IMR-90 (cell line): ENCODE data around the gene STK36.

Source experiments
- CEBPB ChIP-seq: IDR thresholded peaks from 2 replicates; pipeline ENCODE4 v1.6.1; 2012; ENCODE audit warnings: low read depth, low read length, improper control_type of control experiment
- CHD1 ChIP-seq: IDR thresholded peaks from 2 replicates; pipeline ENCODE4 v1.6.1; 2012; ENCODE audit warnings: low read depth, low read length, improper control_type of control experiment
- FOS ChIP-seq: fragments of 150-350 bp; IDR thresholded peaks from 2 replicates; pipeline ENCODE4 v1.6.1; 2016; ENCODE audit warnings: low read depth, low read length
- MAFK ChIP-seq: IDR thresholded peaks from 2 replicates; pipeline ENCODE4 v1.6.1; 2012; ENCODE audit warnings: low read depth, low read length, improper control_type of control experiment
- MXI1 ChIP-seq: IDR thresholded peaks from 2 replicates; pipeline ENCODE4 v1.6.1; 2012; ENCODE audit warnings: low read depth, mild to moderate bottlenecking, low read length, moderate library complexity, borderline replicate concordance
- POLR2A ChIP-seq: IDR thresholded peaks from 2 replicates; pipeline ENCODE4 v1.6.1; 2012; ENCODE audit warnings: mild to moderate bottlenecking, low read depth, low read length
- RAD21 ChIP-seq: IDR thresholded peaks from 2 replicates; pipeline ENCODE4 v1.6.1; 2012; ENCODE audit warnings: low read length, improper control_type of control experiment
- RCOR1 ChIP-seq: IDR thresholded peaks from 2 replicates; pipeline ENCODE4 v1.6.1; 2012; ENCODE audit warnings: mild to moderate bottlenecking, low read length, improper control_type of control experiment; ENCODE audit not compliant: insufficient replicate concordance
- RFX5 ChIP-seq: IDR thresholded peaks from 2 replicates; pipeline ENCODE4 v1.8.0; 2012; ENCODE audit warnings: low read depth, mild to moderate bottlenecking, low read length, moderate library complexity
- SMC3 ChIP-seq: fragments of 150-350 bp; IDR thresholded peaks from 2 replicates; pipeline ENCODE4 v1.6.1; 2016; ENCODE audit warnings: low read depth, mild to moderate bottlenecking, antibody characterized with exemption, low read length, moderate library complexity
- TF ChIP-seq, protein P1 (sequence below): conservative IDR thresholded peaks from 2 replicates; pipeline ENCODE4 v1.5.1; 2012; ENCODE audit warnings: mild to moderate bottlenecking, low read depth, low read length, improper control_type of control experiment
- TF ChIP-seq, protein P2 (sequence below): fragments of 150-350 bp; IDR thresholded peaks from 2 replicates; pipeline ENCODE4 v1.6.1; 2016; ENCODE audit warnings: low read depth, mild to moderate bottlenecking, low read length, moderate library complexity, borderline replicate concordance

DNA sequence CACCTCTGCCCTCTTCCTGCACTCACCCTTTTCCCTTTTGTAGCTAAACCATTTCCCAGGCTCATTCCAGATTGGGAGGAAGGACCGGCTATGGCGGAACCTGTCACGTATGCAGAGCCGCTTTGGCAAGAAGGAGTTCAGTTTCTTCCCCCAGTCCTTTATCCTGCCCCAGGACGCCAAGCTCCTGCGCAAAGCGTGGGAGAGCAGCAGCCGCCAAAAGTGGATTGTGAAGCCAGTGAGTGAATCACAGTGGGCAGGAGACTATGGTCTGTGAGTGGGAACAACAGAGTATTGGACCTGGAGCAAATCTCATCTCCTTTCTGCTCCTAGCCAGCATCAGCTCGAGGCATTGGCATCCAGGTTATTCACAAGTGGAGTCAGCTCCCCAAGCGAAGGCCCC is 75.1 kb downstream of the STK36 start:
- TF ChIP-seq SMC3 (no peak), POLR2A (no peak), MXI1 (no peak), CEBPB (no peak), RAD21 (no peak), RFX5 (no peak), FOS (no peak), CHD1 (no peak), RCOR1 (no peak), MAFK (no peak)
- TF ChIP-seq, protein P1, sequence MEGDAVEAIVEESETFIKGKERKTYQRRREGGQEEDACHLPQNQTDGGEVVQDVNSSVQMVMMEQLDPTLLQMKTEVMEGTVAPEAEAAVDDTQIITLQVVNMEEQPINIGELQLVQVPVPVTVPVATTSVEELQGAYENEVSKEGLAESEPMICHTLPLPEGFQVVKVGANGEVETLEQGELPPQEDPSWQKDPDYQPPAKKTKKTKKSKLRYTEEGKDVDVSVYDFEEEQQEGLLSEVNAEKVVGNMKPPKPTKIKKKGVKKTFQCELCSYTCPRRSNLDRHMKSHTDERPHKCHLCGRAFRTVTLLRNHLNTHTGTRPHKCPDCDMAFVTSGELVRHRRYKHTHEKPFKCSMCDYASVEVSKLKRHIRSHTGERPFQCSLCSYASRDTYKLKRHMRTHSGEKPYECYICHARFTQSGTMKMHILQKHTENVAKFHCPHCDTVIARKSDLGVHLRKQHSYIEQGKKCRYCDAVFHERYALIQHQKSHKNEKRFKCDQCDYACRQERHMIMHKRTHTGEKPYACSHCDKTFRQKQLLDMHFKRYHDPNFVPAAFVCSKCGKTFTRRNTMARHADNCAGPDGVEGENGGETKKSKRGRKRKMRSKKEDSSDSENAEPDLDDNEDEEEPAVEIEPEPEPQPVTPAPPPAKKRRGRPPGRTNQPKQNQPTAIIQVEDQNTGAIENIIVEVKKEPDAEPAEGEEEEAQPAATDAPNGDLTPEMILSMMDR = no peak
- TF ChIP-seq, protein P2, sequence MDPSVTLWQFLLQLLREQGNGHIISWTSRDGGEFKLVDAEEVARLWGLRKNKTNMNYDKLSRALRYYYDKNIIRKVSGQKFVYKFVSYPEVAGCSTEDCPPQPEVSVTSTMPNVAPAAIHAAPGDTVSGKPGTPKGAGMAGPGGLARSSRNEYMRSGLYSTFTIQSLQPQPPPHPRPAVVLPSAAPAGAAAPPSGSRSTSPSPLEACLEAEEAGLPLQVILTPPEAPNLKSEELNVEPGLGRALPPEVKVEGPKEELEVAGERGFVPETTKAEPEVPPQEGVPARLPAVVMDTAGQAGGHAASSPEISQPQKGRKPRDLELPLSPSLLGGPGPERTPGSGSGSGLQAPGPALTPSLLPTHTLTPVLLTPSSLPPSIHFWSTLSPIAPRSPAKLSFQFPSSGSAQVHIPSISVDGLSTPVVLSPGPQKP = no peak
